SK-N-SH (cell line): Measurements from ENCODE around the gene UBE3D. TPM values are rescaled to one million over a fixed set of nuclear protein-coding genes. Genes with fewer than 3 reads are reported as not detected.

Source experiments
- CTCF ChIA-PET: fragments of 300-600, 350-600 bp; formaldehyde crosslinking; extraction: SDS; loops from one replicate; lab custom pipeline; 2021; lab: Yijun Ruan, JAX
- POLR2A ChIA-PET: fragments of 350-600 bp; sonication (Branson Sonifier 250); formaldehyde crosslinking; extraction: SDS; loops from one replicate; lab custom pipeline; 2020; ENCODE audit warnings: antibody characterized with exemption, inconsistent platforms; lab: Yijun Ruan, JAX
- DNase-seq: peaks from one replicate; pipeline ENCODE4 v3.0.0; 2012
- H2AFZ ChIP-seq: fragments of 200-600 bp; sonication (generic); 2 replicates; pipeline ENCODE4 v1.8.1; 2016; ENCODE audit warnings: antibody characterized with exemption, mild to moderate bottlenecking, low read depth
- H3F3A ChIP-seq: fragments of 200-600 bp; sonication (generic); replicated peaks from 2 replicates; pipeline ENCODE3; 2016; ENCODE audit warnings: antibody characterized with exemption, mild to moderate bottlenecking; ENCODE audit not compliant: insufficient read depth
- H3K27ac ChIP-seq, 2 experiments: fragments of 200-500 bp in 1 of 2; fragments of 200-600 bp in 1 of 2; sonication (Bioruptor generic) in 1 of 2; sonication (generic), shearing (Covaris generic) in 1 of 2; 2 replicates each; pipeline versions ENCODE4 v1.5.1 to v1.6.1; 2014 to 2016; ENCODE audit warnings: low read depth in 2 of 2, inconsistent platforms in 1 of 2, low read length in 1 of 2, mild to moderate bottlenecking in 1 of 2, mixed read lengths in 1 of 2
- H3K27me3 ChIP-seq: fragments of 200-600 bp; sonication (generic), shearing (Covaris generic); 2 replicates; pipeline ENCODE4 v1.6.1; 2016; ENCODE audit warnings: mixed run types; ENCODE audit not compliant: insufficient read depth
- H3K36me3 ChIP-seq, 2 experiments: fragments of 200-500 bp in 1 of 2; fragments of 200-600 bp in 1 of 2; sonication (Bioruptor generic) in 1 of 2; sonication (generic) in 1 of 2; replicated peaks in 1 of 2; 2 replicates each; pipeline versions ENCODE3 to v1.5.1; 2014 to 2016; ENCODE audit warnings: low read length in 1 of 2, mild to moderate bottlenecking in 1 of 2; ENCODE audit not compliant: insufficient read depth in 2 of 2, control insufficient read depth in 1 of 2
- H3K4me1 ChIP-seq, 2 experiments: fragments of 200-500 bp in 1 of 2; fragments of 200-600 bp in 1 of 2; sonication (Bioruptor generic) in 1 of 2; sonication (generic), shearing (Covaris generic) in 1 of 2; 2 replicates each; pipeline versions ENCODE4 v1.5.1 to v1.6.1; 2014 to 2016; ENCODE audit warnings: low read depth in 1 of 2, low read length in 1 of 2, mixed run types in 1 of 2; ENCODE audit not compliant: insufficient read depth in 2 of 2, control insufficient read depth in 1 of 2
- H3K4me2 ChIP-seq: fragments of 200-600 bp; sonication (generic), shearing (Covaris generic); 2 replicates; pipeline ENCODE4 v1.6.1; 2017; ENCODE audit warnings: mixed run types
- H3K4me3 ChIP-seq, 2 experiments: fragments of 200-500 bp in 1 of 2; fragments of 200-600 bp in 1 of 2; sonication (Bioruptor generic) in 1 of 2; sonication (generic), shearing (Covaris generic) in 1 of 2; 2 replicates each; pipeline versions ENCODE4 v1.5.1 to v1.8.1; 2014 to 2016; ENCODE audit warnings: low read depth in 2 of 2, inconsistent platforms in 1 of 2, low read length in 1 of 2, mild to moderate bottlenecking in 1 of 2, mixed read lengths in 1 of 2, moderate library complexity in 1 of 2
- H3K79me2 ChIP-seq: fragments of 200-600 bp; sonication (generic); 2 replicates; pipeline ENCODE4 v1.8.1; 2017; ENCODE audit warnings: mild to moderate bottlenecking; ENCODE audit not compliant: insufficient read depth
- H3K9ac ChIP-seq: fragments of 200-600 bp; sonication (generic); 2 replicates; pipeline ENCODE4 v1.6.1; 2017; ENCODE audit warnings: mixed run types
- H3K9me2 ChIP-seq: fragments of 200-600 bp; sonication (generic); 2 replicates; pipeline ENCODE4 v1.6.1; 2017; ENCODE audit warnings: mixed run types
- H3K9me3 ChIP-seq: fragments of 200-600 bp; sonication (generic); 2 replicates; pipeline ENCODE4 v1.6.1; 2017; ENCODE audit warnings: mixed run types, mild to moderate bottlenecking, moderate library complexity
- H4K20me1 ChIP-seq: fragments of 200-600 bp; sonication (generic); 2 replicates; pipeline ENCODE4 v1.6.1; 2017; ENCODE audit warnings: mild to moderate bottlenecking, mixed run types; ENCODE audit not compliant: insufficient read depth
- CHD2 ChIP-seq: fragments of 150-350 bp; IDR thresholded peaks from 2 replicates; pipeline ENCODE4 v1.6.1; 2018; ENCODE audit warnings: low read length; ENCODE audit not compliant: partially characterized antibody
- CTCF ChIP-seq: fragments of 200-600 bp; sonication (generic); IDR thresholded peaks from 2 replicates; pipeline ENCODE4 v1.6.1; 2017; ENCODE audit warnings: antibody characterized with exemption, mild to moderate bottlenecking, moderate library complexity
- EP300 ChIP-seq, 2 experiments: IDR thresholded peaks; 2 replicates each; pipeline versions ENCODE4 v1.4.0 to v1.6.1; 2012; ENCODE audit warnings: borderline replicate concordance in 1 of 2, low read depth in 1 of 2, low read length in 1 of 2
- EZH2phosphoT487 ChIP-seq: fragments of 200-600 bp; sonication (generic); IDR thresholded peaks from 2 replicates; pipeline ENCODE4 v1.6.1; 2017; ENCODE audit warnings: low read depth, mixed run types, mild to moderate bottlenecking, antibody characterized with exemption, moderate library complexity, borderline replicate concordance
- FOXJ3 ChIP-seq: sonication (generic); formaldehyde crosslinking; IDR thresholded peaks from 2 replicates; pipeline ENCODE4 v1.5.1; 2020; ENCODE audit warnings: mild to moderate bottlenecking, missing genetic modification reagents
- FOXM1 ChIP-seq: IDR thresholded peaks from 2 replicates; pipeline ENCODE4 v1.4.0; 2012; ENCODE audit warnings: low read depth, mild to moderate bottlenecking
- GATA2 ChIP-seq: sonication (generic); formaldehyde crosslinking; IDR thresholded peaks from 2 replicates; pipeline ENCODE4 v1.5.0; 2020; ENCODE audit warnings: mild to moderate bottlenecking, missing genetic modification reagents
- MAX ChIP-seq: IDR thresholded peaks from 2 replicates; pipeline ENCODE4 v1.4.0; 2012; ENCODE audit warnings: low read depth
- MEF2A ChIP-seq: IDR thresholded peaks from 2 replicates; pipeline ENCODE4 v1.4.0; 2012; ENCODE audit warnings: low read depth, borderline replicate concordance
- NFIC ChIP-seq: IDR thresholded peaks from 2 replicates; pipeline ENCODE4 v1.4.0; 2012; ENCODE audit warnings: borderline replicate concordance
- NRF1 ChIP-seq: IDR thresholded peaks from 2 replicates; pipeline ENCODE4 v1.6.1; 2012; ENCODE audit warnings: low read depth, mild to moderate bottlenecking, low read length
- POLR2AphosphoS5 ChIP-seq: IDR thresholded peaks from 2 replicates; pipeline ENCODE4 v1.6.1; 2012; ENCODE audit warnings: low read depth, low read length
- RAD21 ChIP-seq: IDR thresholded peaks from 2 replicates; pipeline ENCODE4 v1.6.1; 2012; ENCODE audit warnings: mild to moderate bottlenecking, low read length
- RXRA ChIP-seq: IDR thresholded peaks from 2 replicates; pipeline ENCODE4 v1.4.0; 2012; ENCODE audit warnings: low read depth, mild to moderate bottlenecking, borderline replicate concordance
- SIN3A ChIP-seq: IDR thresholded peaks from 2 replicates; pipeline ENCODE4 v1.6.1; 2012; ENCODE audit warnings: low read depth, mild to moderate bottlenecking, low read length, moderate library complexity, borderline replicate concordance
- TAF1 ChIP-seq: IDR thresholded peaks from 2 replicates; pipeline ENCODE4 v1.6.1; 2012; ENCODE audit warnings: low read depth, mild to moderate bottlenecking, low read length, moderate library complexity, borderline replicate concordance
- TEAD4 ChIP-seq: IDR thresholded peaks from 2 replicates; pipeline ENCODE4 v1.4.0; 2012; ENCODE audit warnings: mild to moderate bottlenecking, borderline replicate concordance; ENCODE audit not compliant: insufficient read depth
- USF1 ChIP-seq: IDR thresholded peaks from 2 replicates; pipeline ENCODE4 v1.4.0; 2012; ENCODE audit warnings: low read depth, borderline replicate concordance
- USF2 ChIP-seq: fragments of 150-350 bp; IDR thresholded peaks from 2 replicates; pipeline ENCODE4 v1.6.1; 2017; ENCODE audit warnings: antibody characterized with exemption, low read length, low read depth, borderline replicate concordance
- ZBTB33 ChIP-seq: IDR thresholded peaks from 2 replicates; pipeline ENCODE4 v1.4.0; 2012; ENCODE audit warnings: low read depth, borderline replicate concordance
- WGBS: methylation state at CpG from one replicate; pipeline ENCODE4 v1.1.6; 2017; ENCODE audit warnings: low lambda C conversion rate; 5-methylcytosine and 5-hydroxymethylcytosine counted together
- polyA plus RNA-seq, 3 experiments: library from polyadenylated mRNA; depleted of rRNA; stranded (reverse); fragments of >200 nt; gene quantifications; 2 replicates each; pipeline ENCODE4 v1.2.3, GENCODE V29; 2012

Gene UBE3D
- polyA plus RNA-seq, 1 of the 3 experiments (the other 2 are of a cell fraction): 3.4 TPM

GRCh38 chr6:82882363-82883023 lies 183.1 kb downstream of the UBE3D start:
- Histone ChIP-seq H3K27ac (no peak overlapping the region), H3K36me3 (no peaks in the 10 kb centered on the region), H4K20me1 (no peaks in the 10 kb centered on the region), H3K9me2 (no peaks in the 10 kb centered on the region), H3F3A (no peaks in the 10 kb centered on the region), H3K9me3 (no peaks in the 10 kb centered on the region), H3K79me2 (no peaks in the 10 kb centered on the region), H3K4me1 (peaks cover 9 to 11% of the 10 kb centered on the region in 2 experiments), H2AFZ (no peak overlapping the region), H3K4me3 (no peak overlapping the region), H3K4me2 (no peak overlapping the region), H3K27me3 (no peaks in the 10 kb centered on the region), H3K9ac (no peak overlapping the region)
- DNase-seq: no peak
- WGBS: 84% methylated on average over 2 of the region's 2 CpGs
- TF ChIP-seq SIN3A (no peak), RXRA (no peak), MAX (no peak), GATA2 (no peak), NFIC (no peak)
- POLR2A ChIA-PET: no interaction called here
- CTCF ChIA-PET: interaction anchor here (0.6 kb wide), 1 partner anchor 9 kb away, joined by 3 read pairs; no protein-coding TSS in a partner anchor

GRCh38 chr6:82881519-82881918 lies 184.1 kb downstream of the UBE3D start:
- ChIA-PET POLR2A (no interaction called here), CTCF (interaction anchor here (0.6 kb wide), 1 partner anchor 10 kb away, joined by 3 read pairs; no protein-coding TSS in a partner anchor)
- Histone ChIP-seq H3K27ac (no peak overlapping the region), H3K4me2 (no peak overlapping the region), H3F3A (peaks cover 5% of the 10 kb centered on the region), H3K4me1 (peaks cover 11 to 21% of the 10 kb centered on the region in 2 experiments), H3K9ac (no peak overlapping the region), H2AFZ (no peak overlapping the region), H3K4me3 (no peak overlapping the region), H4K20me1 (no peaks in the 10 kb centered on the region), H3K27me3 (no peaks in the 10 kb centered on the region), H3K79me2 (no peaks in the 10 kb centered on the region), H3K9me3 (no peaks in the 10 kb centered on the region), H3K9me2 (no peaks in the 10 kb centered on the region), H3K36me3 (no peaks in the 10 kb centered on the region)
- no peak for DNase-seq
- 85% methylated on average over 1 of the region's 1 CpG for WGBS
- TF ChIP-seq ZBTB33 (no peak), EP300 (IDR thresholded peaks at IDR 0.05; ENCODE audit: borderline replicate concordance in 1 of 2, low read depth in 1 of 2, low read length in 1 of 2) (no peak), TEAD4 (no peak), NRF1 (no peak), SIN3A (no peak), USF1 (no peak), RAD21 (no peak), FOXJ3 (CRISPR knock-in tag) (no peak), CHD2 (no peak), EZH2phosphoT487 (no peak), USF2 (no peak), TAF1 (no peak), MEF2A (no peak), FOXM1 (no peak), POLR2AphosphoS5 (no peak), CTCF (no peak)
